Pons (tissue), 1 donor: Measurements from ENCODE around the gene MNAT1.
"Not testable (repeated sequence)": the region's sequence is repeated elsewhere in the genome, so short reads cannot be mapped to it uniquely, and the experiment has no call there.

Experiments used
- DNase-seq: peaks from one replicate; pipeline ENCODE4 v3.0.0-alpha.2; 2016; ENCODE audit warnings: low spot score

Gene MNAT1

DNA sequence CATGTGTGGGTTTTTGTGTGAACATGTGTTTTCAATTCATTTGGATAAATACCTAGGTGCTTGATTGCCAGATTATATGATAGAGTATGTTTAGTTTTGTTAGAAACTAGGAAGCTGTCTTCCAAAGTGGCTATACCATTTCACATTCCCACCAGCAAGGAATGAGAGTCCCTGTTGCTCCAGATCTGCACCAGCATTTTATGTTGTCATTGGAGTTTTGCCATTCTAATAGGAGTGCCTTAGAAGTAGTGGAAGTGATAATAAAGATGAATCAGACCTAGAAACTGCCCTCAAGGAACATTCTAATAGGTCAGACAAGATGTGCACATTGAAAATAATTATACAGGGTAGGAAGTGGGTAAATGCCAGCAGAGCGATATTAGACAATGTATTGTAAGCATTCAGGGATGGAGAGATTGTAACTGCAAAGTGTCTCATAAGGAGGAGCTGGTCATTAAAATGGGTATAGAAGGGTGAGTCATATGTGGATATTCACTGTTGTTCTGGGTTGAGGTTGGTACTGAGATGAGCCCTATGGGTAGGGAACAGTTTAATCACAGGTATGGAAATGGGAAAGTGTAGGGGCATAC, 71.4 kb downstream of the MNAT1 start:
- DNase-seq: no peak

DNA sequence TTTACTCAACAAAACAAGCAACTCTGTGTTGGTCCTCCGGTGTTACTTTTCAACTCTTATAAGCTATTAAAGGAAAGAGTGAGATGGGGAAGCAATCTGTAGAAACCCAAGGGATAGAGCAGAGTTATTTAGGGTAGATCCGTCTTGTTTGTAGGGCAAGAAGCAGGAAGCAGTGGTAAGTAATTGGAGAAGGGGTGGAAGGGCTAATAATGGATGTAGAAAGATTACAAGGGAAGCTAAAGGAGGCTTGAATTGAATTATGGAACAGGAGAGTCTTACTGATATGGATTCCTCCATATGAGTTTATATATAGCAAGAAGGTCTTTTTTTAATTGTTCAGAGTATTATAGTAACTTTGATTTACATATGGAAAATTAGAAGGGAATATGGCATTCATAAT, 72.7 kb downstream of the MNAT1 start:
- DNase-seq: no peak

DNA sequence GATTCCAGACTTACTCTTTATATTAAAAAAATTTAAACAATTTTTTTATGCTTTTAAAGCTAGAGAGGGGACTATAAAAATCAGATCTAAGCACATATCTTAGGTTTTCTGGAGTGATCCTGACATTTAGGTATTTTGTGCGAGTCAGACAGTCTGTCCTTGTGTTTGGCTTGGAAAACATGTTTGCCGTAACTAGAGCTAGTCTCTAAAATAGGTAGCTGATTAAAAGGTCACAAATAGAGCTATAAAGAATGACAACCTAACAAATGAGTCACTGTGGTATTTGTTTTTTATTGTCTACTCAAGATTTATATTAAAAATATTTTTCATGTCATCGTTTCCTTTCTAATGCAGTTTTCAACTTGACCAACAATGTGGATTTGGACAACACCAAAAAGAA, 73.4 kb downstream of the MNAT1 start:
- no peak for DNase-seq

DNA sequence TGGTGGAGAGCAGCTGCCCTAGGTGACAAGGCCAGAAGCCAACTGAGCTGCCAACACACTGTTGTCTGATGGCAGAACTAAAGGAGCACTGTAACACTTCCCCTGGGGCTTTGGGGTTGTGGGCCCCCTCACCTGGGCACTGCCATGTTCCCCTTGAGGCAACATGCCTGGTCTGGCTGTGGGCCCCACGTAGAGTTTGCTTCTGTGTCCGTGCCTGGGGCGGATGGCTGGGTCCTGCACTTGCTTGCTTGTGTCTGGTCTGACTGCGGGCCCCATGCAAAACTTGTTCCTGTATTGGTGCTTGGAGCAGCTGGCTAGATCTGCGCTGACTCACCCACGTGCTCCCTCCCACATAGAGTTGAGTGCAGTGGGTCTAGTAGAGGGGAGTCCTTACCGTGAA, 78.4 kb downstream of the MNAT1 start:
- no peak for DNase-seq

GRCh38 chr14:60815371-60815770, 80.8 kb downstream of the MNAT1 start:
- DNase-seq: no peak

DNA sequence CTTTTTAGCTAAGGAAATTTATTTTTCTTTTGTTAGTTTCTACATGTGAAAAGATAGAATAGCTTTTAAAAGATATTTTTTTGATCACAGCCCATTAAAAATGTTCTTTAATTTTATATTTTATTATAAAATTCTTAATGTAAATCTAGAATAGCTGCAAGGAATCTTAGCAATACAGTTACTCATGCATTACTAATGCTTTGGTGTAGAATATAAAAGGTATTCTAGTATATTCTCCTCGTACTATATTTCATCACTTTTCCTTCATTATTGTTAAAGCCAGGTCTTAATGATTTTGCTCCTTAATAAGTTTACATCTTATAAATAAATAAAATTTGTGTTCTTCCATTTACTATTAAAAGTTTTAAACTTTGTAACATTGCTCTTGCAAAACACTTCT, 82.6 kb downstream of the MNAT1 start:
- no peak for DNase-seq

- no peak for DNase-seq
Measured at GRCh38 chr14:60819575-60819974, 85.0 kb downstream of the MNAT1 start.

DNA sequence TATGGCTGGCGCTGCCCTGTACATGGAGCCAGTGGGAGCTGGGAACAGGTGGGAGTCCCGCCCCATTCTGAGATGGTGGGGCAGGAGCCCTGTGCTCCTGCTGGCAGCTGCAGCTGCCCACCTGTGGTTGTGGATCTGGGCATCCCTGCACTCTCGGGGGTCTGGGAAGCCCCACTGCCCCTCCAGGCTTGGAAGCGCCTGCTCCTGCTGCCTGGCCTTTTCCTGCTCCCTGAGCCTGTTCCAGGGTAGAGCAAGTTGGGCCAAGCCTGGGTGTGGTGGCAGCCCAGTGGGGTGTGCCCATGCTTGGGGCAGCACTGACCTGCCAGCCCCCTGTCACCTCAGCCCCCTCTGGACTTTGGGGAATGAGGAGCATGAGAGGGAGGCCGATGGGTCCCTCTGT, 104.0 kb downstream of the MNAT1 start:
- no peak for DNase-seq

- no peak for DNase-seq
Measured at GRCh38 chr14:60839057-60839456, 104.5 kb downstream of the MNAT1 start.

- no peak for DNase-seq
Measured at GRCh38 chr14:60839657-60840056, 105.1 kb downstream of the MNAT1 start.

GRCh38 chr14:60840313-60840712, 105.8 kb downstream of the MNAT1 start:
- no peak for DNase-seq

GRCh38 chr14:60845523-60845922, 111.0 kb downstream of the MNAT1 start:
- DNase-seq: peak; percentile 12

- DNase-seq: no peak
Measured at GRCh38 chr14:60848066-60848465, 113.5 kb downstream of the MNAT1 start.

DNA sequence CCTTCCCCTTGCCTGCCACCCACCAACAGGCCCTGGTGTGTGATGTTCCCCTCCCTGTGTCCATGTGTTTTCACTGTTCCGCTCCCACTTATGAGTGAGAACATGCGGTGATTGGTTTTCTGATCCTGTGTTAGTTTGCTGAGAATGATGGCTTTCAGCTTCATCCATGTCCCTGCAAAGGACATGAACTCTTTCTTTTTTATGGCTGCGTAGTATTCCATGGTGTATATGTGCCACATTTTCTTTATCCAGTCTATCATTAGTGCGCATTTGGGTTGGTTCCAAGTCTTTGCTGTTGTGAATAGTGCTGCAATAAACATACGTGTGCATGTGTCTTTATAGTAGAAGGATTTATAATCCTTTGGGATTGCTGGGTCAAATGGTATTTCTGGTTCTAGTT, 117.1 kb downstream of the MNAT1 start:
- not testable (repeated sequence) for DNase-seq

DNA sequence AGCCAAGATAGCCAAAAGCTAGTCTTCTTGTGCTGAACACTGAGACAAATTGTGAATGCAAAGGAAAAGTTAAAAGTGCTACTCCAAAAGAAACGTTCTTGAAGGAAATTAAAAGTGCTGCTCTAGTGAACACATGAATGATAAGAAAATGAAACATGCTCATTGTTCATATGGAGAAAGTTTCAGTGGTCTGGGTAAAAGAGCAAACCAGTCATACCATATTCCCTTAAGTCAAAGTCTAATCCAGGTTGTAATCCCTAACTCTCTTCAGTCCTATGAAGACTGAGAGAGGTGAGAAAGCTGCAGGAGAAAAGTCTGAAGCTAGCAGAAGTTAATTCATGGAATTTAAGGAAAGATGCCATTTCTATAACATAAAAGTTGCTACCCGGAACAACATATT, 121.5 kb downstream of the MNAT1 start:
- no peak for DNase-seq

DNA sequence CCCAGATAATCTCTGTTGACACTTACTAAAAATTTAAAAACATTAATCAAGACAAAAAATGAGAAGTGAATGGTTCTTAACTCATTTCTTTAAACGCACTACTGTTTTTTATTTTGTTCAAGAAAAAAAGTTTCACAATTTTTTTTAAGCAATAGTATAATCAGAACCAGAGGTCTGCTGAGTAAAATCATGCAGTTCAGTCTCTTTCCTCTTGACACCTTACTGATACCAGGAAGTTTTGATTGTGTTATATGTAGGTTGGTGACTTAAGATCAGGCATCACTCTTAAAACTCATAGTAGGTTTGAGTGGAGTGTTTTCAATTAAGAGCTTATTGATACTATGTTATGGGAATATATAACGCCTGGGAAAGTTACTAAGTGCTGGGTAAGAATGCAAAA, 125.0 kb downstream of the MNAT1 start:
- DNase-seq: no peak

- no peak for DNase-seq
Measured at GRCh38 chr14:60861545-60862140, 127.1 kb downstream of the MNAT1 start.

DNA sequence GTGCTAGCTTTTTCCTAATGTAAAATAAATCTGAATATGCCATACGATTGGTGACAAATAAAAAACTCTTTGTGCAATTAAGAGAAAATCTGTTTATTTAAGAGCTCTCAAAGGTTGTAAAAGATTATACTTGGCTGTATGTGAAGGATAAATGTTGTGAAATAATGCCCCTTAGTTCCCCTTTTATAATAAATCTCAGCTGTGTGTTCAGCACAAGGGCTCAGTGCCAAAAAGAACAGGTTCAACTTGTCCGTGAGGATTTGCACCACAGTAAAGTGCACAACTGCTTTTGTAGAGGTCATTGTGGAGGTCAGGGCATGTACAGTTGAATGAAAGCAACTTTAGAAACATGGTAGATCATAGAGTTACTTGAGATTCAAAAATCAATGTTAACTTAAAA, 127.7 kb downstream of the MNAT1 start:
- peak; percentile 11 for DNase-seq

DNA sequence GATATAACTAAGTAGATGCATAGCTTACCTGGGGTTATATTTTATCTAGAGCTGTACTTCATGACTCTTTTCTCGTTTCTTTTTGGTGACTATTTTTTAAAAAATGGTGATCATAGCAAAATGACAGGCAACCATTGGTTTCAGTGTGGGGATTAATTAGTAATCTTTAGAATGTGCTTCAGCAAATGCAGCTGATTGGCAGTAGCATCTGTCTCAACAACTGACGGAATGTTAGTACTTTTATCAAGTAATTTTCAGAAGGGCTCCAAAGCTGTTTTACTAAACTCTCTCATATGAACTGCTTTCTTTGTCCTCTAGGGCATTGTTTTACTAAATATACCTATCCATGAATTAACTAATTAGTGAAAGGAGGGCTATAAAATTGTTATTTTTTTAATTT, 128.7 kb downstream of the MNAT1 start:
- no peak for DNase-seq

DNA sequence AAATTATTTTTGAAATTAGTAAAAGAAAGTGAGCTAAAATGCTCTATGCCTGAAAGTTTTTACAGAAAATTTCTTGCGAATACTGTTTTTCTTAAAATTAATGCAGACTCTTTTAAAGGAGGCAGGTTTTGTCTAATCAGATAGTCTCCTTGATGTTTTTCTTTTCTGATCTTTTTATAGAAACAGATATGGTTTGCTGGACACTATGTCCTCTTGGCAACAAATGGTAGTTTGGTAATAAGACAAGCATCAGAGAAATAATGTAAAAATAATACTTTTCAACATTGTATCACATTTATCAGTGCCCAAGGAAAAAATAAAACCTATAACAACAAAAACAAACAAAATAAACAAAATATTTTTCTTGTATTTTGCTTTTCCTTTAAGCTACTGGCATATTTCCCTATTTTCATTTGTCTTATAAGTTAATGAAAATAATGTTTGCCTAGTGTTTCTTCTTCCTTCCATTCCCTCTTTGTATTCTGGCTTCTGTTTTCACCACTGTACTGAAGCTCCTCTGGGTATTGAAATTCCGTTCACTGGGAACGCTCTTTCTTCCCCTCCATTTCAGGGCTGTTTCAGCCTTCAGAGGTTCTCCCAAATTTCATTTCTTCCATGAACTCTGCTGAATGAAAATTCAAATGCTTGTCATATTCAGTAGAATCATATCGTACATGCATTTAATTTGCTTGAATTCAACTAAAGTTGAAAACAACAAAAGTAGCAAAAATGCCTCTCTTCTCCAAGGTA, 131.0 kb downstream of the MNAT1 start:
- no peak for DNase-seq

GRCh38 chr14:60867503-60868172, 133.1 kb downstream of the MNAT1 start:
- no peak for DNase-seq

GRCh38 chr14:60878121-60878520, 143.6 kb downstream of the MNAT1 start:
- no peak for DNase-seq

DNA sequence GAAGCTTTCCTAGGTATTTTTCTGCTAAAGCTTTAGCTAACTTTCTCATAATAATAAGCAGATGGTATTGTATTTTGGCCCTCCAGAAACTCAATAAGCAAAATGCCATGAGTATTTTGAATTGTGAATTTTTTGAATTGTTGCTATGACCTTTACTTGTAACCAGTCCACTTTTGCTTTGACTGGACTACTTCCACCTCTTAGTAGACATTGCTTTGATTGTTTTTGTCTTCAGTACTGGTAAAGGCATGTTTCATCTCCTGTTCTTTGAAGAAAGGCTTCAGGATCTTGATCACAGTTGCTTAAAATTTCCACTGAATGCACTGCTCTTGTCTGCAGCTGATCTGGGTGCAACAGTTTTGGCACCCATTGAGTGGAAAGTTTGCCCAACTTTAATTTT, 144.0 kb downstream of the MNAT1 start:
- DNase-seq: no peak
